H9 (cell line): Measurements from ENCODE around the gene ZNF362. TPM values are rescaled to one million over a fixed set of nuclear protein-coding genes. Genes with fewer than 3 reads are reported as not detected.

Source experiments
- DNase-seq: peaks from one replicate; pipeline ENCODE4 v3.0.0-alpha.2; 2017
- H2AFZ ChIP-seq: one replicate; pipeline ENCODE4 v1.6.1; 2013; ENCODE audit warnings: mild to moderate bottlenecking, low read length, control low read depth, moderate library complexity
- H2AK5ac ChIP-seq: 2 replicates; pipeline ENCODE4 v1.6.1; 2013; ENCODE audit warnings: low read length, control low read depth, mixed read lengths; ENCODE audit not compliant: insufficient read length
- H2BK120ac ChIP-seq: one replicate; pipeline ENCODE4 v1.6.1; 2013; ENCODE audit warnings: low read depth, mild to moderate bottlenecking, low read length, control low read depth, inconsistent platforms; ENCODE audit not compliant: poor library complexity, severe bottlenecking
- H2BK12ac ChIP-seq: 2 replicates; pipeline ENCODE4 v1.6.1; 2013; ENCODE audit warnings: low read length, control low read depth, mixed read lengths, low read depth; ENCODE audit not compliant: insufficient read length
- H2BK15ac ChIP-seq: 2 replicates; pipeline ENCODE4 v1.6.1; 2013; ENCODE audit warnings: low read depth, low read length, control low read depth
- H2BK20ac ChIP-seq: one replicate; pipeline ENCODE4 v1.6.1; 2013; ENCODE audit warnings: low read depth, mild to moderate bottlenecking, low read length, control low read depth, inconsistent platforms; ENCODE audit not compliant: poor library complexity, severe bottlenecking
- H2BK5ac ChIP-seq: 2 replicates; pipeline ENCODE4 v1.6.1; 2013; ENCODE audit warnings: low read length, control low read depth, mixed read lengths; ENCODE audit not compliant: insufficient read length
- H3K14ac ChIP-seq: 2 replicates; pipeline ENCODE4 v1.6.1; 2013; ENCODE audit warnings: low read length, control low read depth; ENCODE audit not compliant: insufficient read depth
- H3K18ac ChIP-seq: 2 replicates; pipeline ENCODE4 v1.6.1; 2013; ENCODE audit warnings: low read depth, mild to moderate bottlenecking, mixed read lengths, low read length, control low read depth; ENCODE audit not compliant: insufficient read length
- H3K23ac ChIP-seq: 2 replicates; pipeline ENCODE4 v1.6.1; 2013; ENCODE audit warnings: low read length, control low read depth, mixed read lengths, low read depth; ENCODE audit not compliant: insufficient read length
- H3K23me2 ChIP-seq: 2 replicates; pipeline ENCODE4 v1.6.1; 2013; ENCODE audit warnings: low read depth, mild to moderate bottlenecking, mixed read lengths, low read length, control low read depth; ENCODE audit not compliant: insufficient read length, poor library complexity, severe bottlenecking
- H3K27ac ChIP-seq: 2 replicates; pipeline ENCODE4 v1.5.1; 2013; ENCODE audit warnings: low read length, control low read depth, mixed read lengths, low read depth; ENCODE audit not compliant: insufficient read length
- H3K27me3 ChIP-seq: 2 replicates; pipeline ENCODE4 v1.6.1; 2013; ENCODE audit warnings: low read length, control low read depth, inconsistent platforms; ENCODE audit not compliant: insufficient read depth
- H3K4ac ChIP-seq: 2 replicates; pipeline ENCODE4 v1.6.1; 2013; ENCODE audit warnings: low read depth, mild to moderate bottlenecking, control low read depth, inconsistent platforms, low read length, moderate library complexity
- H3K4me1 ChIP-seq: 2 replicates; pipeline ENCODE4 v1.6.1; 2013; ENCODE audit warnings: low read length, control low read depth, inconsistent platforms; ENCODE audit not compliant: insufficient read depth
- H3K4me2 ChIP-seq: 2 replicates; pipeline ENCODE4 v1.6.1; 2013; ENCODE audit warnings: low read length, control low read depth, mixed read lengths; ENCODE audit not compliant: insufficient read length, insufficient read depth
- H3K56ac ChIP-seq: 2 replicates; pipeline ENCODE4 v1.6.1; 2013; ENCODE audit warnings: low read depth, mild to moderate bottlenecking, mixed read lengths, low read length, control low read depth; ENCODE audit not compliant: insufficient read length
- H3K79me1 ChIP-seq: 2 replicates; pipeline ENCODE4 v1.6.1; 2013; ENCODE audit warnings: low read depth, mild to moderate bottlenecking, moderate library complexity, low read length, control low read depth, inconsistent platforms; ENCODE audit not compliant: insufficient read depth, poor library complexity, severe bottlenecking
- H3K79me2 ChIP-seq: 2 replicates; pipeline ENCODE4 v1.6.1; 2013; ENCODE audit warnings: low read length, control low read depth, inconsistent platforms; ENCODE audit not compliant: insufficient read depth
- H3K9ac ChIP-seq: 2 replicates; pipeline ENCODE4 v1.6.1; 2013; ENCODE audit warnings: low read length, control low read depth, mixed read lengths; ENCODE audit not compliant: insufficient read length; ENCODE audit errors: extremely low read depth
- H3K9me3 ChIP-seq: one replicate; pipeline ENCODE4 v1.6.1; 2013; ENCODE audit warnings: low read depth, low read length, inconsistent platforms; ENCODE audit not compliant: control insufficient read depth
- H3T11ph ChIP-seq: one replicate; pipeline ENCODE4 v1.6.1; 2013; ENCODE audit warnings: mild to moderate bottlenecking, low read length, control low read depth, inconsistent platforms
- H4K20me1 ChIP-seq: one replicate; pipeline ENCODE4 v1.6.1; 2013; ENCODE audit not compliant: control insufficient read depth, insufficient read length, insufficient read depth
- H4K5ac ChIP-seq: 2 replicates; pipeline ENCODE4 v1.6.1; 2013; ENCODE audit warnings: low read depth, mild to moderate bottlenecking, mixed read lengths, low read length, control low read depth; ENCODE audit not compliant: insufficient read length
- H4K8ac ChIP-seq: replicated peaks from 2 replicates; pipeline ENCODE4 v1.6.1; 2013; ENCODE audit warnings: low read length, control low read depth, mixed read lengths, low read depth; ENCODE audit not compliant: insufficient read length
- H4K91ac ChIP-seq: 2 replicates; pipeline ENCODE4 v1.6.1; 2013; ENCODE audit warnings: low read depth, mild to moderate bottlenecking, moderate library complexity, mixed read lengths, low read length, control low read depth; ENCODE audit not compliant: insufficient read length
- H3K27ac Mint-ChIP-seq, 3 experiments: 2 replicates in 2 of 3; 3 replicates in 1 of 3; pipeline ENCODE4 v1.8.0; 2020 to 2021; ENCODE audit warnings: mixed read lengths in 3 of 3, mild to moderate bottlenecking in 1 of 3, moderate library complexity in 1 of 3
- H3K27me3 Mint-ChIP-seq: 2 replicates; pipeline ENCODE4 v1.8.0; 2021; ENCODE audit warnings: low read depth, mild to moderate bottlenecking, moderate library complexity, mixed read lengths
- H3K36me3 Mint-ChIP-seq, 3 experiments: 2 replicates in 2 of 3; 3 replicates in 1 of 3; pipeline ENCODE4 v1.8.0; 2020 to 2021; ENCODE audit warnings: low read depth in 3 of 3, mixed read lengths in 3 of 3; ENCODE audit not compliant: insufficient read depth in 1 of 3
- H3K4me1 Mint-ChIP-seq, 2 experiments: 2 replicates each; pipeline ENCODE4 v1.8.0; 2020; ENCODE audit warnings: mixed read lengths in 2 of 2
- H3K4me3 Mint-ChIP-seq, 2 experiments: 2 replicates in 1 of 2; 3 replicates in 1 of 2; pipeline ENCODE4 v1.8.0; 2020 to 2021; ENCODE audit warnings: mild to moderate bottlenecking in 2 of 2, mixed read lengths in 2 of 2, moderate library complexity in 1 of 2
- H3K9me3 Mint-ChIP-seq, 2 experiments: 2 replicates in 1 of 2; 3 replicates in 1 of 2; pipeline ENCODE4 v1.8.0; 2020; ENCODE audit warnings: mild to moderate bottlenecking in 2 of 2, mixed read lengths in 2 of 2, moderate library complexity in 1 of 2
- CTCF ChIP-seq: fragments of 200-600 bp; sonication (generic); conservative IDR thresholded peaks from 3 replicates; pipeline ENCODE4 v1.8.0; 2021; ENCODE audit warnings: antibody characterized with exemption, mild to moderate bottlenecking
- WGBS: extraction: QIAGEN DNeasy Blood & Tissue Kit; methylation state at CpG from one replicate; pipeline ENCODE4 v1.1.7; 2013; ENCODE audit warnings: missing lambda C conversion rate, low lambda C conversion rate, mixed read lengths; ENCODE audit not compliant: insufficient read length; ENCODE audit errors: extremely low coverage; 5-methylcytosine and 5-hydroxymethylcytosine counted together
- total RNA-seq: library from RNA; stranded (reverse); gene quantifications from 2 replicates; pipeline ENCODE4 v1.2.1, GENCODE V29; 2021

ZNF362 gene
- total RNA-seq, 1 experiment from 2014 or later = 18.7 TPM

DNA sequence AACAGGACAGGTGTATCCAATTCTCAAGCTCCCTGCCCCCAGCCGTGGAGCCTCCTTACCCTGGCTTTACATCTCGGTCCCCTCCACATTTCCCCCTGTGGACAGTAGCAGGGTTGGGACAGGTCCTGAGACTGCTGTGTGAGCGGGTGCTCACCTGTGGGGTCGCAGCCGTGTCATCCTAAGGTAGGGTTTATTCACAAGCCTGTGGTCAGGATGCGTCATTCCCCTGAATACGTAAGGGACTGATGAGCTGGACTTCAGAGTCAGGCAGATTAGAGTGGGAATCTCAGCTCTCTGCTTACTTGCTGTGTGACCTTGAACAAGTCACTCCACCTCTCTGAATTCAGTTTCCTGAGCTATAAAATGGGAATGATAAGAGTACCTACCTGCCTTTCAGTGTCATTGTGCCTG lies 17.7 kb downstream of the ZNF362 start:
- Histone ChIP-seq H3K4ac (no peak overlapping the region), H2AK5ac (no peak overlapping the region), H4K5ac (no peak overlapping the region), H4K20me1 (no peaks in the 10 kb centered on the region), H3K4me1 (peaks cover 4% of the 10 kb centered on the region; the same call in 1 of the 2 replicates), H2BK120ac (no peak overlapping the region), H3K23me2 (no peaks in the 10 kb centered on the region), H2BK20ac (no peak overlapping the region), H3T11ph (no peak overlapping the region), H3K18ac (no peak overlapping the region), H3K9ac (no peak overlapping the region), H4K91ac (no peak overlapping the region), H3K9me3 (no peaks in the 10 kb centered on the region), H3K27ac (no peak overlapping the region), H3K14ac (no peak overlapping the region; the same call in 1 of the 2 replicates), H2AFZ (no peak overlapping the region), H3K27me3 (no peaks in the 10 kb centered on the region), H3K4me2 (no peak overlapping the region), H2BK12ac (no peak overlapping the region), H3K79me1 (no peaks in the 10 kb centered on the region), H3K23ac (no peak overlapping the region), H2BK5ac (no peak overlapping the region), H2BK15ac (no peak overlapping the region), H3K56ac (no peak overlapping the region), H4K8ac (no peak overlapping the region), H3K79me2 (no peaks in the 10 kb centered on the region)
- H3K4me1 Mint-ChIP-seq = peaks cover 26 to 31% of the 10 kb centered on the region in 2 experiments
- H3K36me3 Mint-ChIP-seq = peaks cover 3 to 27% (median 15%) of the 10 kb centered on the region in 3 experiments
- TF ChIP-seq CTCF = no peak
- H3K27me3 Mint-ChIP-seq = no peaks in the 10 kb centered on the region
- WGBS = no CpG with 5 or more reads among the region's 7 CpGs
- no peaks in the 10 kb centered on the region for H3K9me3 Mint-ChIP-seq
- no peak overlapping the region for H3K4me3 Mint-ChIP-seq
- H3K27ac Mint-ChIP-seq = 0 out of 7 replicates have a peak overlapping the region, but pooled peaks of 2 of the 3 experiments have one; percentile 22 to 35
- DNase-seq = no peak
